A549 treated with CpdA at 1 μM for 4 hours (cell line): Measurements from ENCODE around the gene VPS39. TPM values are rescaled to one million over a fixed set of nuclear protein-coding genes. Genes with fewer than 3 reads are reported as not detected.

Experiments used
- total RNA-seq: library from RNA; stranded (reverse); fragments of 200-300 nt; extraction: Qiagen RNA extraction; gene quantifications from 5 replicates; pipeline ENCODE4 v1.2.3, GENCODE V29; 2022; ENCODE audit warnings: low read depth

VPS39 gene, protein sequence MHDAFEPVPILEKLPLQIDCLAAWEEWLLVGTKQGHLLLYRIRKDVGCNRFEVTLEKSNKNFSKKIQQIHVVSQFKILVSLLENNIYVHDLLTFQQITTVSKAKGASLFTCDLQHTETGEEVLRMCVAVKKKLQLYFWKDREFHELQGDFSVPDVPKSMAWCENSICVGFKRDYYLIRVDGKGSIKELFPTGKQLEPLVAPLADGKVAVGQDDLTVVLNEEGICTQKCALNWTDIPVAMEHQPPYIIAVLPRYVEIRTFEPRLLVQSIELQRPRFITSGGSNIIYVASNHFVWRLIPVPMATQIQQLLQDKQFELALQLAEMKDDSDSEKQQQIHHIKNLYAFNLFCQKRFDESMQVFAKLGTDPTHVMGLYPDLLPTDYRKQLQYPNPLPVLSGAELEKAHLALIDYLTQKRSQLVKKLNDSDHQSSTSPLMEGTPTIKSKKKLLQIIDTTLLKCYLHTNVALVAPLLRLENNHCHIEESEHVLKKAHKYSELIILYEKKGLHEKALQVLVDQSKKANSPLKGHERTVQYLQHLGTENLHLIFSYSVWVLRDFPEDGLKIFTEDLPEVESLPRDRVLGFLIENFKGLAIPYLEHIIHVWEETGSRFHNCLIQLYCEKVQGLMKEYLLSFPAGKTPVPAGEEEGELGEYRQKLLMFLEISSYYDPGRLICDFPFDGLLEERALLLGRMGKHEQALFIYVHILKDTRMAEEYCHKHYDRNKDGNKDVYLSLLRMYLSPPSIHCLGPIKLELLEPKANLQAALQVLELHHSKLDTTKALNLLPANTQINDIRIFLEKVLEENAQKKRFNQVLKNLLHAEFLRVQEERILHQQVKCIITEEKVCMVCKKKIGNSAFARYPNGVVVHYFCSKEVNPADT
- 14.0 to 20.6 TPM (median 17.1 TPM) in 5 replicates for total RNA-seq

DNA sequence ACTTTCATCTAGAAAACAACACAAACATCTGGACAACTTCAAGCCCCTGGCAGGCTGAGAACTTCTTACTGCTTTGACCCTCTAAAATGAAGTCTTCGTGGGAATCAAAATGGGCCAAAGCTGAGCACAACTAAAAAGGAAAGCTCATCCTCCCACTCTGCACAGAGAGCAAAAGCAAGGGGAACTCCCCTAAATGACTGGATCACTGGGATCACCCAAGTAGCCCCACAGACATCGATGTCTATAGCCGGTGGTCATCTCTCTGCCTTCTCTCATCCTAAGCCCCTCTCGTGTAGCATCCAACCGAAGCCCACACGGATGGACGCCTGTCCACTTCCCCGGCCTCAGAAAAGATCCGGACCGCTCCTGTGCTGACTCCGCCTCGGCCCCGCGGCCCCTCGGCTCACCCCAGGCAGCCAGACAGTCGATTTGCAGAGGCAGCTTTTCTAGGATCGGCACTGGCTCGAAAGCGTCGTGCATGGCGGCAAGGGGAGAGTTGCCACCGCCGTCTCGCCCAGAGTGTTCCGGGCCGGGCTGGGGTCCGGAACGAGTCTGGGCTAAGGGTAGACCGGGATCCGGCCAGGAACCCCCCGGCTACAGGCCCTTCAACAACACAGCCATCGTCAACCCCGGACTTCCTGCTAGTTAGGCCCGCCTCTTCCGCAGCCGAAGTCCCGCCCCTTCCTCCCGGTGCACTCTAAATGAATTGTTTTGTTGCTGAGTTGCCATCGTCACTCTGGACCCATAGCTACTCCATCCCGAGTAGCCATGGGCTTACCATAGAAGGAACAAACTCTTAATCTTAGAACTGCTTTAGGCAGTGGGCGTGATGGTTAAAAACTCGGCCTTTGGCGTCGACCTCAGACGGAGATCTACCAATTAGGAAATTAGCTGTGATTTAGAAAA is at the start of gene VPS39:
TSS of gene VPS39 (minus strand) at position 631 of the 906 bp plus-strand sequence. CDS start at position 480, 151 bp downstream.

DNA sequence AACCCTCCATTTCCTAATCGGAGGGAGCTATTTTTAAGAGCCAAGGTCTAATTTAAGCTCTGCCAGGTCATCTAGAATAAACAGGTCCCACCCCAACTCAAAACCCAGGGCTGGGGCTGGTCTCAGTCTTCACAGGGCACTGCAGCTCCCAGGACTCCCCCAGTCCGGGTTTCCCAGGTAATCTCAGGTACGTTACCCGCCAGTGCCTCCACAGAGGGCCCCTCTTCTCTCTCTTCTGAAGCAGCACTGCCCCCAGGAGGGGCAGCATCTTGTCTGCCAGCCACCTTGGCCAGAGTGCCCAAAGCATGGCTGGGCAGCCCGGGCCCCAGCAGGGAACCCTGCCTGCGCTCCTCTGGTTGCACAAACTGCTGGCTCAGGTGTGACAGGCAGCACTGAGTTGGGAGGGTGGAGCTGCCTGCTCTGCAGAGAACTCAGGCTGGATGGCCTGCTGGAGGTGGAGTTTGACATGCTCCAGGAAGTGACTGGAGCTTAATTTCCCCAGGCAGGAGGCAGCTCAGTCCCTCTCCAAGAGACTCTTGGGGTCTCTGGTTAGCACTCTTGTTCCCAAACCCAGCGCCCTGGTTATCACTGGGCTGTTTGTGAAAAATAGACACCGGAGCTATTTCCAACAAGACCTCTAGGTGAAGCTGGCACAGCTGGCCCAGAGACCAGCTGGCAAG is 51.7 kb downstream of the VPS39 start, which contains the start of gene PLA2G4F:
TSS of gene PLA2G4F (minus strand) at position 394 of the 680 bp plus-strand sequence. CDS start at position 307, 87 bp downstream.

Other genes starting within 250 kb of the VPS39 start
- 9.5 to 12.2 TPM (median 11.1 TPM) in 5 replicates for gene EHD4, start 235.7 kb downstream of the VPS39 start, total RNA-seq
- gene PLA2G4E, start 187.3 kb downstream of the VPS39 start, total RNA-seq = not detected in 5 replicates
- gene PLA2G4D, start 113.7 kb downstream of the VPS39 start, total RNA-seq = not detected in 5 replicates
- gene PLA2G4F, start 51.7 kb downstream of the VPS39 start, total RNA-seq = not detected in 5 replicates
- gene GANC, start 64.9 kb upstream of the VPS39 start, total RNA-seq = 4.8 to 8.3 TPM (median 7.5 TPM) in 5 replicates
- 24.6 to 36.2 TPM (median 25.0 TPM) in 5 replicates for gene TMEM87A, start 65.1 kb upstream of the VPS39 start, total RNA-seq
- 0.25 to 0.43 TPM (median 0.31 TPM) in 3 of 5 replicates, not detected in the others for gene CAPN3, start 151.2 kb upstream of the VPS39 start, total RNA-seq